Body of pancreas (tissue), 4 donors: ENCODE measurements around the gene CEACAM19. TPM values are rescaled to one million over a fixed set of nuclear protein-coding genes. Genes with fewer than 3 reads are reported as not detected.

Experiments used
- ATAC-seq: fragments of 150-250 bp; one replicate; pipeline ENCODE4 v1.9.1; 2016
- DNase-seq, 4 donors: peaks; one replicate each; pipeline ENCODE4 v3.0.0-alpha.2; 2019
- H3K27ac ChIP-seq, 4 donors: fragments of 200-600 bp; sonication (generic); 1 replicate in 3 of 4; 2 replicates in 1 of 4; pipeline versions ENCODE4 v1.5.1 to v1.6.1; 2016 to 2019; ENCODE audit warnings: mild to moderate bottlenecking in 1 of 4, mixed read lengths in 1 of 4, moderate library complexity in 1 of 4
- H3K27me3 ChIP-seq, 2 donors: fragments of 200-600 bp; sonication (generic); one replicate each; pipeline ENCODE4 v1.6.0; 2016; ENCODE audit warnings: mild to moderate bottlenecking in 1 of 2
- H3K36me3 ChIP-seq, 2 donors: fragments of 200-600 bp; sonication (generic); replicated peaks in 1 of 2; 2 replicates each; pipeline ENCODE4 v1.5.1; 2016; ENCODE audit warnings: low read depth in 2 of 2; ENCODE audit not compliant: insufficient read depth in 1 of 2
- H3K4me1 ChIP-seq: fragments of 200-600 bp; sonication (generic); one replicate; pipeline ENCODE4 v1.6.0; 2016
- H3K4me3 ChIP-seq, 2 donors: fragments of 200-600 bp; sonication (generic); 1 replicate in 1 of 2; 2 replicates in 1 of 2; pipeline ENCODE4 v1.5.1; 2016 to 2019
- H3K9me3 ChIP-seq, 3 donors: fragments of 200-600 bp; sonication (generic); 1 replicate in 2 of 3; 2 replicates in 1 of 3; pipeline ENCODE4 v1.5.1; 2016
- CTCF ChIP-seq, 7 experiments: fragments of 450-650 bp in 4 of 7; fragments of 200-600 bp in 3 of 7; sonication (generic) in 3 of 7; IDR thresholded peaks; one replicate each; pipeline ENCODE4 v1.5.1; 2016 to 2019; ENCODE audit warnings: antibody characterized with exemption in 7 of 7
- POLR2A ChIP-seq, 3 donors: fragments of 450-650 bp; IDR thresholded peaks; one replicate each; pipeline ENCODE4 v1.6.1; 2016; ENCODE audit warnings: antibody characterized with exemption in 3 of 3, mild to moderate bottlenecking in 2 of 3
- WGBS, 2 donors: methylation state at CpG; one replicate each; pipeline ENCODE4 v1.1.5; 2017; 5-methylcytosine and 5-hydroxymethylcytosine counted together
- intact Hi-C: fragments of 100-400 bp; cut with DNase I; formaldehyde crosslinking; loops from one replicate; pipeline ENCODE4 v1.15.1; 2023
- total RNA-seq, 2 donors: library from RNA; depleted of rRNA; stranded (reverse); fragments of >200 nt; gene quantifications; one replicate each; pipeline ENCODE4 v1.1.0, GENCODE V29; 2016

CEACAM19 gene
- total RNA-seq, 2 donors from 2014 or later: 3.9 to 5.3 TPM

GRCh38 chr19:44687888-44688287, 16.6 kb downstream of the CEACAM19 start:
- no peak for DNase-seq
- H3K27me3 ChIP-seq: no peaks in the 10 kb centered on the region
- no peaks in the 10 kb centered on the region for H3K36me3 ChIP-seq
- TF ChIP-seq CTCF (IDR thresholded peaks at IDR 0.05): no peak
- intact Hi-C loops: no loop called here
- no peaks in the 10 kb centered on the region for H3K9me3 ChIP-seq
- peaks cover 52% of the 10 kb centered on the region for H3K4me1 ChIP-seq
- no peak overlapping the region for H3K4me3 ChIP-seq
- 82 to 87% methylated on average over 7 of the region's 7 CpGs for WGBS, 2 donors
- no peak for ATAC-seq
- H3K27ac ChIP-seq: no peak overlapping the region

- DNase-seq (peak; percentile 77 to 87 (median 82)), ATAC-seq (peak; percentile 46)
- Histone ChIP-seq H3K9me3 (no peaks in the 10 kb centered on the region), H3K27me3 (no peaks in the 10 kb centered on the region), H3K27ac (peak overlapping the region; percentile 27 to 97 (median 42)), H3K4me1 (peaks cover 55% of the 10 kb centered on the region), H3K4me3 (no peak overlapping the region), H3K36me3 (no peaks in the 10 kb centered on the region)
- 40 to 42% methylated on average over 11 of the region's 11 CpGs for whole genome bisulfite sequencing, 2 donors
- TF ChIP-seq POLR2A (IDR thresholded peaks at IDR 0.05) (no peak), CTCF (IDR thresholded peaks at IDR 0.05) (peak; percentile 74 to 96 (median 96))
- intact Hi-C loops: no loop called here
Measured at GRCh38 chr19:44689290-44690130, 18.2 kb downstream of the CEACAM19 start.

GRCh38 chr19:44690131-44690440, 18.8 kb downstream of the CEACAM19 start:
- Histone ChIP-seq H3K9me3 (no peaks in the 10 kb centered on the region), H3K36me3 (no peaks in the 10 kb centered on the region), H3K27me3 (no peaks in the 10 kb centered on the region), H3K27ac (peak overlapping the region; percentile 27 to 97 (median 42)), H3K4me3 (no peak overlapping the region), H3K4me1 (peaks cover 61% of the 10 kb centered on the region)
- TF ChIP-seq CTCF (IDR thresholded peaks at IDR 0.05) (no peak), POLR2A (IDR thresholded peaks at IDR 0.05) (no peak)
- DNase-seq: no peak
- WGBS, 2 donors: 85 to 86% methylated on average over 3 of the region's 3 CpGs
- intact Hi-C loops: no loop called here
- ATAC-seq: no peak

GRCh38 chr19:44692379-44692721, 21.1 kb downstream of the CEACAM19 start:
- H3K4me3 ChIP-seq: no peak overlapping the region
- intact Hi-C loops: no loop called here
- H3K4me1 ChIP-seq: peaks cover 84% of the 10 kb centered on the region
- H3K27me3 ChIP-seq: no peaks in the 10 kb centered on the region
- H3K36me3 ChIP-seq: no peaks in the 10 kb centered on the region
- DNase-seq: peak in 1 of 4 donors; percentile 48
- peak overlapping the region; percentile 94 to 97 (median 96) for H3K27ac ChIP-seq
- TF ChIP-seq POLR2A (IDR thresholded peaks at IDR 0.05): no peak
- TF ChIP-seq CTCF (IDR thresholded peaks at IDR 0.05): no peak
- ATAC-seq: peak; percentile 27
- 9% methylated on average over 3 to 5 of the region's 5 CpGs for WGBS, 2 donors
- no peaks in the 10 kb centered on the region for H3K9me3 ChIP-seq

- intact Hi-C loops: no loop called here
- WGBS, 2 donors: 79 to 86% methylated on average over 2 of the region's 2 CpGs
- Histone ChIP-seq H3K27me3 (no peaks in the 10 kb centered on the region), H3K36me3 (no peaks in the 10 kb centered on the region), H3K9me3 (no peaks in the 10 kb centered on the region), H3K4me3 (no peak overlapping the region), H3K27ac (peak overlapping the region; percentile 48 to 97 (median 90)), H3K4me1 (peaks cover 95% of the 10 kb centered on the region)
- ATAC-seq (no peak), DNase-seq (no peak)
- peak in 2 of 7 experiments; percentile 14 to 24 for TF ChIP-seq CTCF (IDR thresholded peaks at IDR 0.05)
- no peak for TF ChIP-seq POLR2A (IDR thresholded peaks at IDR 0.05)
Measured at GRCh38 chr19:44694184-44694579, 22.9 kb downstream of the CEACAM19 start.
